A673 (cell line): ENCODE results near the gene RPP38. TPM values are rescaled to one million over a fixed set of nuclear protein-coding genes. Genes with fewer than 3 reads are reported as not detected.

Experiments
- BruUV-seq: library from RNA; stranded (reverse); fragments of 400-500 nt; replicated peaks from 2 replicates; lab custom pipeline; 2021; lab: Mats Ljungman, UMichigan
- CTCF ChIA-PET: fragments of 300-600 bp; sonication (Branson Sonifier 250); formaldehyde crosslinking; loops from one replicate; lab custom pipeline; 2022; ENCODE audit warnings: antibody characterized with exemption; lab: Charles Lee
- POLR2A ChIA-PET: fragments of 300-600 bp; sonication (Branson Sonifier 250); formaldehyde crosslinking; loops from one replicate; lab custom pipeline; 2022; ENCODE audit warnings: antibody characterized with exemption; ENCODE audit not compliant: low non-redundant PET; lab: Charles Lee
- DNase-seq: peaks from one replicate; pipeline ENCODE4 v3.0.0-alpha.2; 2015; ENCODE audit warnings: low spot score
- H3K27ac ChIP-seq: fragments of 200-600 bp; sonication (generic); 2 replicates; pipeline ENCODE4 v1.5.1; 2016; ENCODE audit warnings: mixed run types, low read depth, mild to moderate bottlenecking, mixed read lengths, antibody characterized with exemption, low read length; ENCODE audit not compliant: poor library complexity, severe bottlenecking
- H3K27me3 ChIP-seq: fragments of 200-600 bp; sonication (generic); replicated peaks from 2 replicates; pipeline ENCODE4 v1.6.1; 2017; ENCODE audit warnings: mixed run types, low read depth, mild to moderate bottlenecking, mixed read lengths, antibody characterized with exemption, low read length; ENCODE audit not compliant: insufficient read depth, poor library complexity
- H3K36me3 ChIP-seq: fragments of 200-600 bp; sonication (generic); 2 replicates; pipeline ENCODE4 v1.6.1; 2016; ENCODE audit warnings: mixed run types, mild to moderate bottlenecking, mixed read lengths, antibody characterized with exemption, low read length; ENCODE audit not compliant: insufficient read depth, poor library complexity, severe bottlenecking
- H3K4me1 ChIP-seq: fragments of 200-600 bp; sonication (generic); 2 replicates; pipeline ENCODE4 v1.6.1; 2017; ENCODE audit warnings: mixed run types, mild to moderate bottlenecking, mixed read lengths, antibody characterized with exemption, low read length; ENCODE audit not compliant: insufficient read depth, poor library complexity, severe bottlenecking
- H3K4me3 ChIP-seq: fragments of 200-600 bp; sonication (generic); 2 replicates; pipeline ENCODE4 v1.5.1; 2016; ENCODE audit warnings: low read depth, mixed run types, mild to moderate bottlenecking, mixed read lengths, low read length; ENCODE audit not compliant: poor library complexity, severe bottlenecking
- H3K9me3 ChIP-seq: fragments of 200-600 bp; sonication (generic); 2 replicates; pipeline ENCODE4 v1.6.1; 2016; ENCODE audit warnings: mixed run types, low read depth, mild to moderate bottlenecking, mixed read lengths, antibody characterized with exemption, low read length; ENCODE audit not compliant: poor library complexity, severe bottlenecking
- EZH2 ChIP-seq: fragments of 200-600 bp; sonication (generic); IDR thresholded peaks from 2 replicates; pipeline ENCODE4 v1.6.1; 2017; ENCODE audit warnings: borderline replicate concordance, low read depth, mild to moderate bottlenecking, mixed read lengths, antibody characterized with exemption, low read length; ENCODE audit not compliant: poor library complexity, severe bottlenecking
- intact Hi-C: fragments of 100-400 bp; cut with micrococcal nuclease; formaldehyde crosslinking; loops from one replicate; pipeline ENCODE4 v1.10.0; 2022; ENCODE audit not compliant: unreplicated experiment
- total RNA-seq: library from RNA; stranded (reverse); gene quantifications from 2 replicates; pipeline ENCODE4 v1.2.3, GENCODE V29; 2021
- TF ChIP-seq, protein P1 (sequence below): fragments of 300-800, 200-600 bp; sonication (generic); conservative IDR thresholded peaks from 2 replicates; pipeline ENCODE4 v1.5.1; 2017; ENCODE audit warnings: low read depth, mild to moderate bottlenecking, antibody characterized with exemption, low read length, moderate library complexity, mixed read lengths

The RPP38 gene
- total RNA-seq, 1 experiment from 2014 or later = 23.8 TPM

DNA sequence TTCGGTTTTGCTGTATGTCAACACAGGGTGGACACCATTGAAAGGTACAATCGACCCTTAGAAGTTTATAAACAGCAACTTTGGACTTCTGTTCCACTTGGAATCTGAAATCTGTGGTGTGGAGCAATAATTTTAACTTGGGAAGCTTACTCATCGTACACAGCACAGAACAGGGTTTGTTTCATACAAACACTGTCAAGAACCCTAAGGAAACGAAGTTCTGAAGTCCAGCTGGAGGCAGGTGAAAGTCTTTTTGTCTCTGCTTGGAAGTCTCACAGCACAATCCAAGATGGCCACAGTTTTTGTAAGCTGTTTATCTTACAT, 39.8 kb downstream of the RPP38 start:
- ChIA-PET POLR2A (no interaction called here), CTCF (no interaction called here)
- no peak overlapping the region for H3K4me3 ChIP-seq
- TF ChIP-seq, protein P1, sequence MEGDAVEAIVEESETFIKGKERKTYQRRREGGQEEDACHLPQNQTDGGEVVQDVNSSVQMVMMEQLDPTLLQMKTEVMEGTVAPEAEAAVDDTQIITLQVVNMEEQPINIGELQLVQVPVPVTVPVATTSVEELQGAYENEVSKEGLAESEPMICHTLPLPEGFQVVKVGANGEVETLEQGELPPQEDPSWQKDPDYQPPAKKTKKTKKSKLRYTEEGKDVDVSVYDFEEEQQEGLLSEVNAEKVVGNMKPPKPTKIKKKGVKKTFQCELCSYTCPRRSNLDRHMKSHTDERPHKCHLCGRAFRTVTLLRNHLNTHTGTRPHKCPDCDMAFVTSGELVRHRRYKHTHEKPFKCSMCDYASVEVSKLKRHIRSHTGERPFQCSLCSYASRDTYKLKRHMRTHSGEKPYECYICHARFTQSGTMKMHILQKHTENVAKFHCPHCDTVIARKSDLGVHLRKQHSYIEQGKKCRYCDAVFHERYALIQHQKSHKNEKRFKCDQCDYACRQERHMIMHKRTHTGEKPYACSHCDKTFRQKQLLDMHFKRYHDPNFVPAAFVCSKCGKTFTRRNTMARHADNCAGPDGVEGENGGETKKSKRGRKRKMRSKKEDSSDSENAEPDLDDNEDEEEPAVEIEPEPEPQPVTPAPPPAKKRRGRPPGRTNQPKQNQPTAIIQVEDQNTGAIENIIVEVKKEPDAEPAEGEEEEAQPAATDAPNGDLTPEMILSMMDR = no peak
- no peak for TF ChIP-seq EZH2
- no peaks in the 10 kb centered on the region for H3K9me3 ChIP-seq
- DNase-seq = no peak
- H3K27ac ChIP-seq = no peak overlapping the region
- H3K27me3 ChIP-seq = no peaks in the 10 kb centered on the region
- peaks cover 11% of the 10 kb centered on the region for H3K4me1 ChIP-seq
- intact Hi-C loops = no loop called here
- H3K36me3 ChIP-seq = no peaks in the 10 kb centered on the region
- BruUV-seq = no TSS peak

DNA sequence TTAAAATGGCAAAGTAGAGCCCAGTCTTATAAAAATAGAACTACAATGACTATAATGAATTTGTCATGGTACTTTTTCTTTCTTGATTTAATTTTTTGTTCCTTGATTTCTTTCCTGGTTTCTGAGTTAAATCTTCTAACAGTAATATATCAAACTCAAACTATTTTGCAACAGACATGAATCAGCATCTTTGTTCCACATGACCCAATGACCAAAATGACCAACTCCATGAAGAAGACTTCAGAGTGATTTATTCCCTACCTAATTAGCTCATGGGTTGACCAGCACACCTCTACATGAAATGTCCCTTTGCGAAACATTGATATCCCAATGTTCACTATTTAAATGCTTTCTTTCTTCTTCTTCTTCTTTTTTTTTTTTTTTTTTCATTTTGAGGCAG, 40.5 kb downstream of the RPP38 start:
- CTCF ChIA-PET = no interaction called here
- Histone ChIP-seq H3K27ac (no peak overlapping the region), H3K4me1 (peaks cover 11% of the 10 kb centered on the region), H3K27me3 (no peaks in the 10 kb centered on the region), H3K36me3 (no peaks in the 10 kb centered on the region), H3K9me3 (no peaks in the 10 kb centered on the region), H3K4me3 (no peak overlapping the region)
- no peak for DNase-seq
- no peak for TF ChIP-seq EZH2
- TF ChIP-seq, protein P1 = no peak
- intact Hi-C loops = no loop called here
- no TSS peak for BruUV-seq
- POLR2A ChIA-PET = interaction anchor here (0.7 kb wide), 1 partner anchor 84 kb away, joined by 10 read pairs; no protein-coding TSS in a partner anchor

DNA sequence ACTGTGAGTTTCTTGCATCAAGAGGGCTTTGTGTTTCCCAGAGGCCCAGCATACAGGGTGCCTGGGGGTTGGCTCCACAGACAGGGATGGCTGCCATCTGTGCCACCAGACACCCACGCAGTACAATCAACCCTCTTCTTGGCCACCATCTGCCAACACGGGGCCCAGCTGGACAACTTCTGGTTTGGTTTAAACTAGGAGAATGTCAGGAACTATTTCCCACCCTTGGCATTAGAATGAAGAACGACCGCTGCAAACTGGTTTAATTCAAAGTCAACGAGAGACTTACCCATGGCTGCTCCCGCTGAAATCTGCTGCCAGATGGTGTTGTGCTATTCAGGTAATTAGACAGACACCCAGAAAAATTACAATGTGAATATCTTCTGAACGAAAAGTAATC, 43.5 kb downstream of the RPP38 start:
- H3K4me1 ChIP-seq = peaks cover 11% of the 10 kb centered on the region
- H3K4me3 ChIP-seq = no peak overlapping the region
- H3K36me3 ChIP-seq = no peaks in the 10 kb centered on the region
- BruUV-seq = no TSS peak
- H3K27me3 ChIP-seq = no peaks in the 10 kb centered on the region
- no peaks in the 10 kb centered on the region for H3K9me3 ChIP-seq
- TF ChIP-seq, protein P1 = no peak
- no peak for TF ChIP-seq EZH2
- ChIA-PET POLR2A (no interaction called here), CTCF (no interaction called here)
- no peak for DNase-seq
- intact Hi-C loops = no loop called here
- H3K27ac ChIP-seq = no peak overlapping the region
